NCI-H345 treated with DMSO at 0.1 percent for 48 hours (cell line): Measurements from ENCODE around the gene DCAF10.
"Not testable (repeated sequence)": the region's sequence is repeated elsewhere in the genome, so short reads cannot be mapped to it uniquely, and the experiment has no call there.

Experiments
- DNase-seq: peaks from one replicate; lab custom pipeline; 2025; ENCODE audit not compliant: unreplicated experiment; lab: John Stamatoyannopoulos, UW

DCAF10 gene, protein sequence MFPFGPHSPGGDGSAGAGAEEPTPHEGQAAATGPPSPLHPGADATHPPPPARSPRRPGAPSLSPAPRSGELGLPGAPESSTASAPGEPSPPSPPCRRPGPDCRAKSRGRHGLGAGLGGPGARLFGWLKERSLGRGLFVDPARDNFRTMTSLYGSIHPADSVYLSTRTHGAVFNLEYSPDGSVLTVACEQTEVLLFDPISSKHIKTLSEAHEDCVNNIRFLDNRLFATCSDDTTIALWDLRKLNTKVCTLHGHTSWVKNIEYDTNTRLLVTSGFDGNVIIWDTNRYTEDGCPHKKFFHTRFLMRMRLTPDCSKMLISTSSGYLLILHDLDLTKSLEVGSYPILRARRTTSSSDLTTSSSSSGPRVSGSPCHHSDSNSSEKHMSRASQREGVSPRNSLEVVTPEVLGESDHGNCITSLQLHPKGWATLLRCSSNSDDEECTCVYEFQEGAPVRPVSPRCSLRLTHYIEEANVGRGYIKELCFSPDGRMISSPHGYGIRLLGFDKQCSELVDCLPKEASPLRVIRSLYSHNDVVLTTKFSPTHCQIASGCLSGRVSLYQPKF

DNA sequence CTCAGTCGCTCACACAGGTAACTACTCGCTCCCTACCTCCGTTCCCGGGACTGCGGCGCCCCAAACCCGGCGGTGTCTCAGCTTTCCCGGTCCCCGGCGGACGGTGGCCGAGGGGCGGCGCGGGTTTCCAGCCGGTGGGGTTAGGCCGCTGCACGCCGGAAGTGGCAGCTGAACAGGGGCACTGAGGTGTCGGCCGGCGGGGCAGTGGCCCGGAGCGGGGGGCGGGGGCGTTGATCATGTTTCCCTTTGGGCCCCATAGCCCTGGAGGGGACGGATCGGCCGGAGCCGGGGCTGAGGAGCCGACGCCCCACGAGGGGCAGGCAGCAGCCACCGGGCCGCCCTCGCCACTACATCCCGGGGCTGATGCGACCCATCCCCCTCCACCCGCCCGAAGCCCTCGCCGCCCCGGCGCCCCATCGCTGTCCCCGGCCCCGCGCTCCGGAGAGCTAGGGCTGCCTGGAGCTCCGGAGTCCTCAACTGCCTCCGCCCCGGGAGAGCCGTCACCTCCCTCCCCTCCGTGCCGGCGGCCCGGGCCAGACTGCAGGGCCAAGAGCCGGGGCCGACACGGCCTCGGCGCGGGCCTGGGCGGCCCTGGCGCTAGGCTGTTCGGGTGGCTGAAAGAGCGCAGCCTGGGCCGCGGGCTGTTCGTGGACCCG, at the start of gene DCAF10:
Gene DCAF10 (plus strand): TSS at position 167 of the 656 bp plus-strand sequence. CDS start 70 bp downstream, at position 237.
- DNase-seq: peak; percentile 65

DNA sequence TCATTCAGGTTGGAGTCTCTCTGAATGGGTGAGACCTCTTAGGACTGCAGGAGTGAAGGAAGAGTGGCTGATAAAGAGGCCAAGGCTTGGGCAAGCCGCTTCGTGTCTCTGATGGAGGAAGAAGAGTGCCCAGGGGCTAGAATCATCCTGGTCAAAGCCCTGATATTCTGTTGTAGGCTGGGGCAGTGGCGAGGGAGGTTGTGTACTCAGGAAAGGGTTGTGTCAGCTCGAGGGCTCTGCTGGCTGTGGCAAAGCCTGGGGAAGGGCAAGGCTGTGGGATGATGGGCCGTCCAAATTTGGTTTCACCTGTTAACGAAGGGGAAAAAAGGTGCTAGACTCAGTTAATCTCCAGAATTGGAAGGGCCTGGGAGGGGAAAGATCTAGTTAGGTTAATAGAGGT, 49.4 kb upstream of the DCAF10 start:
- no peak for DNase-seq

DNA sequence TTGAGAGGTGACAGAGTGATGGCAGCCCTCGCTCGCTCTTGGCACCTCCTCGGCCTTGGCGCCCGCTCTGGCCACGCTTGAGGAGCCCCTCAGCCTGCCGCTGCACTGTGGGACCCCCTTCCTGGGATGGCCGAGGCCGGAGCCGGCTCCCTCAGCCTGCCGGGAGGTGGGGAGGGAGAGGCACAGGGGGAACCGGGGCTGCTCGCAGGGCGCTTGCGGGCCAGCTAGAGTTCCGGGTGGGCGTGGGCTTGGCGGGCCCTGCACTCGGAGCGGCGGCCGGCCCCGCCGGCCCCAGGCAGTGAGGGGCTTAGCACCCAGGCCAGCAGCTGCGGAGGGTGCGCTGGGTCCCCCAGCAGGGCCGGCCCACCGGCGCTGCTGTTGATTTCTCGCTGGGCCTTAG, 48.9 kb upstream of the DCAF10 start:
- DNase-seq: not testable (repeated sequence)

DNA sequence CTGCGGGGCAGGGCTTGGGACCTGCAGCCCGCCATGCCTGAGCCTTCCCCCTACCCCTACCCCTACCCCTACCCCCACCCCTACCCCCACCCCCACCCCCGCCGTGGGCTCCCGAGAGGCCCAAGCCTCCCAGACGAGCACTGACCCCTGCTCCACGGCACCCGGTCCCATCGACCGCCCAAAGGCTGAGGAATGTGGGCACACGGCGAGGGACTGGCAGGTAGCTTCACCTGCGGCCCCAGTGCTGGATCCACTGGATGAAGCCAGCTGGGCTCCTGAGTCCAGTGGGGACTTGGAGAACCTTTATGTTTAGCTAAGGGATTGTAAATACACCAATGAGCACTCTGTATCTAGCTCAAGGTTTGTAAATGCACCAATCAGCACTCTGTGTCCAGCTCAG, 48.5 kb upstream of the DCAF10 start:
- not testable (repeated sequence) for DNase-seq

DNA sequence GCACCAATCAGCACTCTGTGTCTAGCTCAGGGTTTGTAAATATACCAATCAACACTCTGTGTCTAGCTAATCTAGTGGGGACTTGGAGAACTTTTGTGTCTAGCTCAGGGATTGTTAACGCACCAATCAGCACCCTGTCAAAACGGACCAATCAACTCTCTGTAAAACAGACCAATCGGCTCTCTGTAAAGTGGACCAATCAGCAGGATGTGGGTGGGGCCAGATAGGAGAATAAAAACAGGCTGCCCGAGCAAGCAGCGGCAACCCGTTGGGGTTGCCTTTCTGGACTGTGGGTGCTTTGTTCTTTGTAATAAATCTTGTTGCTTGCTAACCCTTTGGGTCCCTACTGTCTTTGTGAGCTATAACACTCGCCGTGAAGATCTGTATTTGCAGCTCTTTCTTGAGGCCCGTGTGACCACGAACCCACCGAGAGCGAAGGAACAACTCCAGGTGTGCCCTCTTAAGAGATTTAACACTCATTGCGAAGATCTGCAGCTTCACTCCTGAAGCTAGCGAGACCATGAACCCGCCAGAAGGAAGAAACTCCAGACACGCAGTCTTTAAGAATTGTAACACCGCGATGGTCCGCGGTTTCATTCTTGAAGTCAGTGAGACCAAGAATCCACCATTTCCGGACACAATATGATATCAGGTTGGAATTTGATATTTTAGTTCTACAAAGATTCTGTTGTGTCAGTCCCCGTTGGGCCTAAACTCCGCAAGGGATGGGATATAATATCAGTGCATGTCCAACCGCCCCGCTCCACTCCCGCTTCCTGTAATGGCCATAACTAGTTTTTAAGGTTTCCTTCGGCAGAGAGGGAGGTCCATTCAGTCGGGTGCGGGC, 47.7 kb upstream of the DCAF10 start:
- DNase-seq: no peak

DNA sequence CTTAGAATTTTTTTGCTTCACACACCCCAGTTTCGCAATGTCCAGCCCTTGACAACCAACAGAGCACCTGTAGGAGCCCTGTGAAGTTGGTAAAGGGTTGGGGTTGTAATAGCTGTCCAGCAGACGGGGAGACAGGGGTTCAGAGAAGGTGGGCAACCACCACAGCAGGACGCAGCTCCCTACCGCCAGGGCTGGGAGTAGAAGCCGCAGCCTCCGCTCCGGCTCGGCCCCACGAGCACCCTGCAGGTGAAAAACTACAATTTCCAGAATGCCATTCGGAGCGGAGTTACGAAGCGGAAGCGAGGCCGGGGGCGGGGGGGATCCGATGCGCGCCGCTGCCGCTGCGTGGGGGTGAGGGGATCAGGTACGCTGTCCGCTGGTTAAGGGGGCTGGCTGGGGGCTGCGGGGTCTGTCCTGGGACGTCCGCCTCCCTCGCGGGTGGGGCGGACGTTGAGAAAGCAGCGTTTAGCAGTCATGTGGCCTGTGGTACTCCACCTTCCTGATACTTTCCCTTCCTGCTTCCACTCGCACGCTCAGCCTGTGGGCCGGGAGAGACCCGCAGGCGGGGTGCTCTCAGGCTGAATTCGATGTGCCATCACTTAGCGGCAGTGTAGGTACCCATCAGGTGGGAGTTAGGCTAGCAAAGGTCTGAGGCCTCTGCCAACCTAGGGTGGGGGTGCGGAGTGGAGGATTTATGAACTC, 47.0 kb upstream of the DCAF10 start, which contains the start of gene TRMT10B:
Gene TRMT10B (plus strand): TSS at position 317 of the 702 bp plus-strand sequence. CDS start 8,127 bp downstream, outside the sequence.
- DNase-seq: peak; percentile 56

DNA sequence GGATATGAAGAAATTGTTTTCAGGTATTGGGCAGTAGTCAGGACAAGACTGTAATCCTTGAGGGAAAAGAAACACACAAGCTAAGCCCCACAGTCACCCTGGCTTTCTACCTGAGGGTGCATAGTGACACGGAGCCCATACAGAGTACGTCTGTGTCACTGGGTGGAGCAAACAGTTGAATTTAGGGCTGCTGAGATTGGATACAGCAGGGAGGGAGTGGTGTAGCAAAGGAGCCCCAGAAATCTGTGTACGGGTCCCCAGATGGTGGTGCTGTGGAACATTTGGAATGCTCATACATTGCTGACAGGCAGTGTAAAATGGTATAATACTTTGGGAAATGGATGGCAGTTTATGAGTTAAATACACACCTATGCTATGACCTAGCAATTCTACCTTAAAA, 41.9 kb upstream of the DCAF10 start:
- DNase-seq: no peak

DNA sequence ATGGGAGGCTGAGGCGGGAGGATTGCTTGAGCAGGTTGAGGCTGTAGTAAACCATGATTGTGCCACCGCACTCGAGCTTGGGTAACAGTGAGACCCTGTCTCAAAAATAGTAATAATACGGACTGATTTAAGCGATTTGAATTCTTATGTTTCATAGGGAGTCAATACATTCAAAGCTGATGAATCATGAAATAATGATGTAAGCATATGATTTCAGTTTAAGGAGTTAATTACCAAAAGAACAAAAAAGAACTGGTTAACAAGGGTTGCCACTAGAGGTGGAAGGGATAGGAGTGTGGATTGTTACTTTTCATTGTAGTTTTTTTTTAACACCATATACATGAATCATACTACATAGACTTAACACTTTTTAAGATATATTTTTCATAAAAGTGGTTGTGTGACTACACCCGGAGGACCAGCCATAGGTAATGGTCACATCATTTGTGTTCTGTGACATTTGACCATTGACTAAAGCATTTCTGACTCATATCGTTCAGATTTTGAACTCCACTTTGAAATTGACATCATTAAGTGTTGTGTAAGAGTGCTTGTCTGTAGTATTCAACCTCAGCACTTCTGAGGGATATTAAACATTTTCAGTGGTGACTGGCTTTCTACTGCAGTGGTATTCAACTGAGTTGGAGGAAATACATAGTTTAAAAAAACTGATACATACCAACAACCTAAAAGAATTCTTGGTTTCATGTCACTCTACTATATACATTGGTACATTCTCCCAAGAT, 40.0 kb upstream of the DCAF10 start:
- DNase-seq: no peak

DNA sequence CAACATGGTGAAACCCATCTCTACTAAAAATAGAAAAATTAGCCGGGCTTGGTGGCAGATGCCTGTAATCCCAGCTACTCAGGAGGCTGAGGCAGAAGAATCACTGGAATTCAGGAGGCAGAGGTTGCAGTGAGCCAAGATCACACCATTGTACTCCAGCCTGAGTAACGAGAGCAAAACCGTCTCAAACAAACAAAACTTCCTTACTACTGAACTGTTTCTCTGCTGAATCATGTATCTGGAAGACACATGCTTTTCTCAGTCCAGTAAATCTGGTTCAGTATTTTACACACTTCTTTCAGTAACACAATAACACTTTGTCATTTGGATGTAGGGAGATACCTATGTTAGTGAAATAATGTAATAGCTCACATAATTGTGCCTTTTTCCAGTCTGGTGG, 39.1 kb upstream of the DCAF10 start:
- DNase-seq: no peak

DNA sequence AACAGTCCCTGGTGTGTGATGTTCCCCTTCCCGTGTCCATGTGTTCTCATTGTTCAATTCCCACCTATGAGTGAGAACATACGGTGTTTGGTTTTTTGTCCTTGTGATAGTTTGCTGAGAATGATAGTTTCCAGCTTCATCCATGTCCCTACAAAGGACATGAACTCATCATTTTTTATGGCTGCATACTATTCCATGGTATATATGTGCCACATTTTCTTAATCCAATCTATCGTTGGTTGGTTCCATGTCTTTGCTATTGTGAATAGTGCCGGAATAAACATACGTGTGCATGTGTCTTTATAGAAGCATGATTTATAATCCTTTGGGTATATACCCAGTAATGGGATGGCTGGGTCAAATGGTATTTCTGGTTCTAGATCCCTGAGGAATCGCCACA, 35.3 kb upstream of the DCAF10 start:
- DNase-seq: not testable (repeated sequence)

DNA sequence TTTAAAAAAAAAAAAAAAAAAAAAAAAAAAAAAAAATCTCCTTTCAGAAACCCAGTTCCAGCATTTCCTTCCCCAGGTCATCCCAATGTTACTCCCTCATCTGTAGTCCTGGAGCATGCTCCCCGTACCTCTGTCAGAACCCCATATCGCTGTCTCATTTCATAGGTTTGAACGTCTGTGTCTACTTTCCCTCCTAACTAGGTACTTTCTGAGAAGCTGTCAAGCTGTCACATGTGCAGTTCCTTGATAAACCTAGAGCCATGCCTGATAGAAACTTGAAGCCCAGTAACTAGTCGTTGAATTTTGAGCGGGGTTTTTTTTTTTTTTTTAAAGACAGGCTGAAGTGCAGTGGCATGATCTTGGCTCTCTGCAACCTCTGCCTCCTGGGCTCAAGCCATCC, 31.3 kb upstream of the DCAF10 start:
- no peak for DNase-seq

DNA sequence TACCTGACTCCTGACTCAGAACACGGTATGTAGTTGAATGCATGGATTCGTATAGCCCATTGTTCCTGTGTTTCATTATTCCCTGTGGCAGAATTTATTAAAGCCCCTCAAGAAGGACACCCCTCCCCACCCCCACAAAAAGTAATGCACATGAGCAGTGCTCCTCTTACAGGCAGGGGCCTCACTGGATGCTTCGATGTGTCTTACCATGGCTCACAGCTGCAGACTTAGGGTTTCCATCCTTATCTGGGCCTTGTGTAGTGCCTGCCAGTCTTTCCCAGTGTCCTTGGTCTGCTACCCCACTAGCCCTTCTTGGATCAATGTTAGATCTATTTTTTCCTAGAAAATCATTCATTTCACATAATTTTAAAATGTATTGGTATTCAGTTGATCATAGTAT, 30.6 kb upstream of the DCAF10 start:
- DNase-seq: no peak

DNA sequence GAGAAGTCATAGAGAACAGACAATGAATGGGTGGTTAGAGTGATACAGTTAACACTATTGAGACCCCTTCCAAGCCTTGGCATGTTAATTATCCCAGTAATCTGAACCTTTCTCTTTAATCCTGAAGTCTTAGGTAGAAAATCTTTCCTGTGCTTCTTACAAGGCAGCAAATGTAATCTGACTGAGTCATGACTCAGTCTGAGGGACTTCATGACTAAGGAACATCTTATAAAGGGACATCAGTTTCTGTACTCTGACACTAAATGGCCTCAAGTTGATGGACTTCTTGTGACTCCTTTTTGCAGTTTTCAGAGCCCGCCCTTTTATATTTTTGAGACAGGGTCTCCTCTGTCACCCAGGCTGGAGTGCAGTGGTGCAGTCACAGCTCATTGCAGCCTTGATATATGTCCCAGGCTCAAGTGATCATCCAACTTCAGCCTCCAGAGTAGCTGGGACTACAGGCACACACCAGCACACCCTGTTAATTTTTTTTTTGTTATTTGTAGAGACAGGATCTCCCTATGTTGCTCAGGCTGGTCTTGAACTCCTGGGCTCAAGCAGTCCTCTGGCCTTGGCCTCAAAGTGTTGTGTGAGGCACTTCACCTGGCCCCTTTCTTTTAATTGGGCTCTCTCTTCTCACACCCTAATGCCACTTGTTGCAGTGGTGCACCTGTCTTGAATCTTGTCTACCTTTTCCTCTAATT, 25.2 kb upstream of the DCAF10 start:
- no peak for DNase-seq

DNA sequence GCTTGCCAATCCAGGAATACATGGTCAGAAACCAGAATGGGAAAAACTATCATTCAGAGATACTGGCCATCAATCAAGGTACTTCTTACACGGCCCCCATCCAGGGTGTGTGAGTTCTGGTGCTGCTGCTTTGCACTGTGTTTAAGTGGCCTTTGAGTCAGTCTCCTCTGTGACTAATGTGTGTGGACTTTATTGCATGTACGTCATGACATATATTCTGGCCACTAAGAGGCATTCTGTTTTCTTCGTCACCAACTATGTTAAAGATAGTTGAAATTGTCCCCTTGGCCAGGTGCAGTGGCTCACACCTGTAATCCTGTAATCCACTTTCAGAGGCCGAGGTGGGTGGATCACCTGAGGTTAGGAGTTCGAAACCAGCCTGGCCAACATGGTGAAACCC, 24.3 kb upstream of the DCAF10 start:
- no peak for DNase-seq

DNA sequence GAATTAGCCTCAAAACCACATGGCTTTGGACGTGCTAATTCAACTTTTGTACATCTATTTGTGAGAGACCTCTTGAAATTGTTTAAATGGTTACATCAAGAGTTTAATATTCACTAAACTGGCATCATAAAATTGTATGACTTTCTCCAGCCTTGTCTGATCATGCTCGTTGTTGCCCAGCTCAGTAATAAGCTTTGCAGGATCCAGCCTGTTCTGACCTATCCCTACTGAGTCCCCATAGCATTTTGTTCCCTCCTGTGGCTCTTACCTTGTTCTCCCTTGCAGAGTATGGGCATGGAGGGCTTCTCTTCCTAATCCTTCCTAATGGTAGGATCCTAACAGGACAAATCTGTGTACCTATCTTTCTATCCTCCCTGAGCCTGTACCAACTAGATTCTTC, 22.1 kb upstream of the DCAF10 start:
- no peak for DNase-seq

DNA sequence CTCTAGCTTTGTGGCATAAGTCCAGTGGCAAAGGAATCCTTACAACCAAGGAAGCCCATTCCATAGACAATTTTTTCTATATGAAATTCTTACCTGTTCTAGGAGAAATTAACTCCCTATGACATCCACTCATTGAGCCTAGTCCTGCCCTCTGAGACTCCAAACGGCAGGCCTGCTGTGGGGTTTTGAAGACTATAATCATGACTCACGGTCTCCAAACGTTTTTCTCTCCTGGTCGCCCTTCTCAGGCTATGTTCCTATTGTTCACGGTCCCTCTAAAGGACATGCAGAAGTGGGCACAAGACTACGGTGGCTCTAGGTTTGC, 16.3 kb upstream of the DCAF10 start:
- DNase-seq: no peak

DNA sequence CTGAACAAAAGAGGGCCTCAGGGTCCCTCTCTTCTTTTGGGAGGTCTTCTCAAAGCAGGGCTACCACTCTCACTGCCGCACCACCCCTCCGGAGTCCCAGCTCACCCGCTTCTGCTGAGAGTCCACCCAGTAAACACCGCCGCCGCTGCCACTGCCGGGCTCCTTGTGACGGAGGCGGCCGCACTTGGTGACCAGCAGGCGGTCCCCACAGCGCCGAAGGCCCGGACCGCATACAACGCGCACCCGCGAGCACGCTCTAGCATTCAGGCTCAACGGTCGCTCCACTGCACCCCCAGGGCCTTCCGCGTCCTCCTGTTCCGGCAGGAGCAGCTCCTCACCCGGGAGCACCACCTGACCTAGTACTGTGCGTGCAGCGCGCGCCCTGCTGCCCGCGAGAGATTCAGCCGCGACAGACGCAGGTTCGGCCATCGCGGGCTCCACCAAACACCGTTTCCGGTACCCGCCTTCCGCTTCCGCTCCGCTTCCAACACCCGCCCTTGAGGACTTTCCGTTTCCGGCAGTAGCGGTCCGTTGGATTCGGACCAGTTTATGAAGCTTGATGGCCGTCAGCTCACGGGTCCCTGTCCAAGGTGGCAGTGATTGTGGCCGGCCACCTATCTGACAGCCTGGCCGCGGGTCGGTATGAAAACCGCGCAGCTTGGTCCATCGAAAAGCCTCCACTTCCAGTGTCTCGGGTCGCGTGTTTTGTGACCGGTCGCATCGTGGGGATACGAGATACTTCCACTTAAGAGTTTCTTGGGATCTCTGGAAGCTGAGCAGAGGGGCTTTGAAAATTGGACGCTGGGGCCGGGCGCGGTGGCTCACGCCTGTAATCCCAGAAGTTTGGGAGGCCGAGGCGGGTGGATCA, 15.7 kb upstream of the DCAF10 start, which contains the start of gene EXOSC3:
Gene EXOSC3 (minus strand): TSS at position 449 of the 868 bp plus-strand sequence. CDS start 20 bp downstream, at position 429.
- DNase-seq: peak; percentile 77

DNA sequence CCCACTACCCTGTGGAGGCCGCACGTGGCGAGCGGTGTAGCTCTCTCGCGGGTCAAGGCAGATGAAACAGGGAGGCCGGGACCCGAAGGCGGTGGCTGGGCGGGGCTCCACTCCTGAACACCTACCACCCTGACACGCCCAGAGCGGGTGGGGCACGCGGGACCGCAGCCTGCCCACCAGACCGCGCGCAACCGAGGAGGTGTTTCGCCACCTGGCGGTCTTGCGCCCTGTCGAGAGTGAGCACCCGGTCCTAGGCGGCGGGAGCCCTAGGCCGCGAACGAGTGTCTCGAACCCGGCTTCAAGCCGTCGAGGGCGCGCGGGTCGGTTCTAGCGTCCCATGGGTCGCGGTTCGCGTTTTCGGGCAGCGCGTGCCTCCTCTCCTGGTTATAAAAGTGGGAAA, 13.5 kb upstream of the DCAF10 start:
- DNase-seq: no peak
